ENCODE data around the gene APBB1. TPM values are rescaled to one million over a fixed set of nuclear protein-coding genes. Genes with fewer than 3 reads are reported as not detected.

The APBB1 gene
- total RNA-seq, 1 donor from 2014 or later = 26.9 TPM

- no peak overlapping the region for H3K4me3 ChIP-seq (ENCODE audit: low read depth, low read length)
- no peaks in the 10 kb centered on the region for H3K36me3 ChIP-seq (ENCODE audit: control insufficient read depth, insufficient read depth, low read length)
- TF ChIP-seq, protein P1, sequence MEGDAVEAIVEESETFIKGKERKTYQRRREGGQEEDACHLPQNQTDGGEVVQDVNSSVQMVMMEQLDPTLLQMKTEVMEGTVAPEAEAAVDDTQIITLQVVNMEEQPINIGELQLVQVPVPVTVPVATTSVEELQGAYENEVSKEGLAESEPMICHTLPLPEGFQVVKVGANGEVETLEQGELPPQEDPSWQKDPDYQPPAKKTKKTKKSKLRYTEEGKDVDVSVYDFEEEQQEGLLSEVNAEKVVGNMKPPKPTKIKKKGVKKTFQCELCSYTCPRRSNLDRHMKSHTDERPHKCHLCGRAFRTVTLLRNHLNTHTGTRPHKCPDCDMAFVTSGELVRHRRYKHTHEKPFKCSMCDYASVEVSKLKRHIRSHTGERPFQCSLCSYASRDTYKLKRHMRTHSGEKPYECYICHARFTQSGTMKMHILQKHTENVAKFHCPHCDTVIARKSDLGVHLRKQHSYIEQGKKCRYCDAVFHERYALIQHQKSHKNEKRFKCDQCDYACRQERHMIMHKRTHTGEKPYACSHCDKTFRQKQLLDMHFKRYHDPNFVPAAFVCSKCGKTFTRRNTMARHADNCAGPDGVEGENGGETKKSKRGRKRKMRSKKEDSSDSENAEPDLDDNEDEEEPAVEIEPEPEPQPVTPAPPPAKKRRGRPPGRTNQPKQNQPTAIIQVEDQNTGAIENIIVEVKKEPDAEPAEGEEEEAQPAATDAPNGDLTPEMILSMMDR (IDR thresholded peaks at IDR 0.05; ENCODE audit: insufficient read depth, low read length, poor library complexity, severe bottlenecking) = no peak
- no peak for DNase-seq (ENCODE audit: low read depth)
- H3K27me3 ChIP-seq (ENCODE audit: control insufficient read depth, insufficient read depth, low read length) = no peaks in the 10 kb centered on the region
Measured at GRCh38 chr11:6455070-6455469, 36.2 kb upstream of the APBB1 start.

DNA sequence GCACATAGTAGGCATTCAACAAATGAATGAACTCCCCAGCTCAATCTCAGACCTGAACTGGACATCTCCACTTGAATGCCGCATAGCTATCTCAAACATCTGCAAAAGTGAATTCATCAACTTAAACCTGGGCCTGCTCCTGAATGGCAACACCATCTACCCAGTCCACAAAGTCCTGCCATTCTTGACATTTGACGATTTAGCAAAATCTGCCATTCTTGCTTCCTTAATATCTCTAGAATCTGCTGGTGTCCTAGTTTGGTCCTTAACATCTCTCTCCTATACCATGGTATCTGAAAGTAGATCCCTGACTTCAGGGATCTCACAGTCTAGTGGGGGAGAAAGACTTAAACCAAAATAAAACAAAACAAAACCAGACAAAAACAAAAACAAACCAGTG lies 34.3 kb upstream of the APBB1 start:
- Histone ChIP-seq H3K4me3 (ENCODE audit: low read depth, low read length) (no peak overlapping the region), H3K27me3 (ENCODE audit: control insufficient read depth, insufficient read depth, low read length) (no peaks in the 10 kb centered on the region), H3K36me3 (ENCODE audit: control insufficient read depth, insufficient read depth, low read length) (no peaks in the 10 kb centered on the region)
- TF ChIP-seq, protein P1 (IDR thresholded peaks at IDR 0.05; ENCODE audit: insufficient read depth, low read length, poor library complexity, severe bottlenecking) = no peak
- DNase-seq (ENCODE audit: low read depth) = no peak

GRCh38 chr11:6452219-6452618 lies 33.3 kb upstream of the APBB1 start:
- H3K27me3 ChIP-seq (ENCODE audit: control insufficient read depth, insufficient read depth, low read length) = no peaks in the 10 kb centered on the region
- H3K36me3 ChIP-seq (ENCODE audit: control insufficient read depth, insufficient read depth, low read length) = no peaks in the 10 kb centered on the region
- no peak for DNase-seq (ENCODE audit: low read depth)
- TF ChIP-seq, protein P1 (IDR thresholded peaks at IDR 0.05; ENCODE audit: insufficient read depth, low read length, poor library complexity, severe bottlenecking) = no peak
- H3K4me3 ChIP-seq (ENCODE audit: low read depth, low read length) = no peak overlapping the region

- Histone ChIP-seq H3K4me3 (ENCODE audit: low read depth, low read length) (no peak overlapping the region), H3K36me3 (ENCODE audit: control insufficient read depth, insufficient read depth, low read length) (no peaks in the 10 kb centered on the region), H3K27me3 (ENCODE audit: control insufficient read depth, insufficient read depth, low read length) (no peaks in the 10 kb centered on the region)
- TF ChIP-seq, protein P1 (IDR thresholded peaks at IDR 0.05; ENCODE audit: insufficient read depth, low read length, poor library complexity, severe bottlenecking) = no peak
- DNase-seq (ENCODE audit: low read depth) = no peak
Measured at GRCh38 chr11:6448574-6448973, 29.7 kb upstream of the APBB1 start.

GRCh38 chr11:6443269-6444003 lies 24.5 kb upstream of the APBB1 start:
- TF ChIP-seq, protein P1 (IDR thresholded peaks at IDR 0.05; ENCODE audit: insufficient read depth, low read length, poor library complexity, severe bottlenecking) = peak; percentile 90
- H3K27me3 ChIP-seq (ENCODE audit: control insufficient read depth, insufficient read depth, low read length) = no peaks in the 10 kb centered on the region
- DNase-seq (ENCODE audit: low read depth) = no peak
- no peaks in the 10 kb centered on the region for H3K36me3 ChIP-seq (ENCODE audit: control insufficient read depth, insufficient read depth, low read length)
- H3K4me3 ChIP-seq (ENCODE audit: low read depth, low read length) = no peak overlapping the region

- Histone ChIP-seq H3K4me3 (ENCODE audit: low read depth, low read length) (no peak overlapping the region), H3K36me3 (ENCODE audit: control insufficient read depth, insufficient read depth, low read length) (no peaks in the 10 kb centered on the region), H3K27me3 (ENCODE audit: control insufficient read depth, insufficient read depth, low read length) (no peaks in the 10 kb centered on the region)
- TF ChIP-seq, protein P1 (IDR thresholded peaks at IDR 0.05; ENCODE audit: insufficient read depth, low read length, poor library complexity, severe bottlenecking) = no peak
- no peak for DNase-seq (ENCODE audit: low read depth)
Measured at GRCh38 chr11:6442441-6442840, 23.5 kb upstream of the APBB1 start.
